ENCODE results near the gene DNAH6. TPM values are rescaled to one million over a fixed set of nuclear protein-coding genes. Genes with fewer than 3 reads are reported as not detected.
A peak's percentile ranks its signal among the peaks of the same experiment; 100 is the strongest.

The DNAH6 gene
- total RNA-seq, 1 experiment from 2014 or later = 0.02 TPM

DNA sequence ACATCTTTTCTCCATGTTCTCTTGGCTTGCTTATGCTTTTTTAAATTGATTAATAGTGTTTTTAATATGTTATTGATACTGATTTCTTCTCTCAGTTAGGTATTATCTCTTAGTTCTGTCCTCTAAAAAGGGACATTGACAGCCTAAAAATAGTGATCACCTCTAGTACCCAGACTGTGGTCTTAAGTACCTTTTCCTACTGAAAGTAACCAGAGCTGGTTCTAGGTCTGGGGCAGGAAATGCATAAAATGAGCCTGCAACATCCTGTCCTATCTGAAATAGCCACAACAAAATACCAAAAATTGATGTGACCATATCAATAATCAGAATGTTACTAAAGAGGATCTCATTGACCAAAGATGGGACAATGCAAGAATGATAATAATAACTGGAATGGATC lies 113.3 kb downstream of the DNAH6 start:
- DNase-seq (ENCODE audit: low spot score) = no peak

DNA sequence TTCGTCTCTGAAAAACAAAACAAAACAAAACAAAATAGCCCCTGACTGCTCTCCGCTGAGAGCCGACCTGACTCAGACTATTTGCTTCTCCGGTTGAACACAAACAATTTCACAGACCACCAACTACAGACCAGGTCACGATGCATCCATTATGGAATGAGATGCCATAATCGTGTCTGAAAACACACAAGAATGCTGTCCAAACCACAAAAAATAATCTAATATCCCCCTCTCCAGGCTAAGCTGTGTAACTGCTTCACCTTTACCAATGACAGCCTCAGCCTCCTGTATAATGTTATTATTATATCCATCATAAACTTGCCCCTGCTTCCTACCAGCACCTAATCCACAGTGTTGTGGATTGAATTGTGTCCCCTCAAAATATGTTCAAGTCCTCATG lies 114.7 kb downstream of the DNAH6 start:
- DNase-seq (ENCODE audit: low spot score) = peak; percentile 57

- no peak for DNase-seq (ENCODE audit: low spot score)
These were observed 115.7 kb downstream of the DNAH6 start for GRCh38 chr2:84631985-84632384.

GRCh38 chr2:84636080-84636971 lies 120.0 kb downstream of the DNAH6 start:
- no peak for DNase-seq (ENCODE audit: low spot score)

GRCh38 chr2:84639751-84640150 lies 123.5 kb downstream of the DNAH6 start:
- no peak for DNase-seq (ENCODE audit: low spot score)

GRCh38 chr2:84640411-84640810 lies 124.1 kb downstream of the DNAH6 start:
- no peak for DNase-seq (ENCODE audit: low spot score)

DNA sequence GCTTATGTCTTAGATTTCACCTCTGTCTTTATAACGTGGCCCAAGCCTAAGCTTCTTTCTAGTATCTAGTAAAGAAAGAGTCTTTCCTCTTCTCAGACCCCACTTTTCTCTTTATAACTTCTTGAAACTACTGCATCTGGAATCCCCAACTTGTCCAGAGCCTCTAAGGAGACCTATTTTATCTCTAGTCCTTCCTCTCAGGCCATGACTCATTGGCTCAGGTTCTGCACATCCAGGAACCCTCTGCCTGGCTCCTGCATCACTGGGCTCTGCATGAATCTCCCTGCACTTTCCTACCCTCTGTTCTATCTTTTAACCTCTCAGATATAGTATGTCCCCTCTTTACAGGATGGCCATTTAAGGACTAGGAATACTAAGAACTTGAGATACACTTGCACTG lies 124.7 kb downstream of the DNAH6 start:
- no peak for DNase-seq (ENCODE audit: low spot score)

- DNase-seq (ENCODE audit: low spot score) = no peak
These were observed 127.7 kb downstream of the DNAH6 start for GRCh38 chr2:84643991-84644390.

- no peak for DNase-seq (ENCODE audit: low spot score)
These were observed 130.2 kb downstream of the DNAH6 start for GRCh38 chr2:84646514-84646913.

DNA sequence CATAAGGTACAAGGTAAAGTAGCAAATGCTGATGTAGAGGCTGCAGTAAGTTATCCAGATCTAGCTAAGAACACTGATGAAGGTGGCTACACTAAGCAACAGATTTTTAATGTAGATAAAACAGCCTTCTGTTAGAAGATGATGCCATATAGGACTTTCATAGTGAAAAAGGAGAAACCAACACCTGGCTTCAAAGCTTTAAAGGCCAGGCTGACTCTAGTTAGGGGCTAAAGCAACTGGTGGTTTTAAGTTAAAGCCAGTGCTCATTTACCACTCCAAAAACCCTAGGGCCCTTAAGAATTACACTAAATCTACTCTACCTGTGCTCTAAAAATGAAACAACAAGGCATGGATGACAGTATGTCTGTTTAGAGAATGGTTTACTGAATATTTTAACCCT lies 131.0 kb downstream of the DNAH6 start:
- DNase-seq (ENCODE audit: low spot score) = no peak

DNA sequence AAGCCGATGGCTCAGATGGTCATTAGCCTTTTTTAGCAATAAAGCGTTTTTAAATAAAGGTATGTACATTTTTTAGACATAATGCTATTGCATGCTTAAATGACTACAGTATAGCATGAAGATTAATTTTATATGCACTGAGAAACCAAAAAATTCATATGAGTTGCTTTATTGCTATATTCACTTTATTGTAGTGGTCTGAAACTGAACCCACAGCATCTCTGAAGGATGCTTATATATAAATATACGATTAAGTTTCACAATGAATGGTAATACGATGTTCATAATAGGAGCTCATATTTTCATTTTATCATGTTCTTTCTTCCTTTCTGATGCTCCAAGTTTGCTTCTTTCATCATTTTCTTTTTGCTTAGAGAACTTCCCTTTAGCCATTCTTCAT lies 132.8 kb downstream of the DNAH6 start:
- DNase-seq (ENCODE audit: low spot score) = no peak

DNA sequence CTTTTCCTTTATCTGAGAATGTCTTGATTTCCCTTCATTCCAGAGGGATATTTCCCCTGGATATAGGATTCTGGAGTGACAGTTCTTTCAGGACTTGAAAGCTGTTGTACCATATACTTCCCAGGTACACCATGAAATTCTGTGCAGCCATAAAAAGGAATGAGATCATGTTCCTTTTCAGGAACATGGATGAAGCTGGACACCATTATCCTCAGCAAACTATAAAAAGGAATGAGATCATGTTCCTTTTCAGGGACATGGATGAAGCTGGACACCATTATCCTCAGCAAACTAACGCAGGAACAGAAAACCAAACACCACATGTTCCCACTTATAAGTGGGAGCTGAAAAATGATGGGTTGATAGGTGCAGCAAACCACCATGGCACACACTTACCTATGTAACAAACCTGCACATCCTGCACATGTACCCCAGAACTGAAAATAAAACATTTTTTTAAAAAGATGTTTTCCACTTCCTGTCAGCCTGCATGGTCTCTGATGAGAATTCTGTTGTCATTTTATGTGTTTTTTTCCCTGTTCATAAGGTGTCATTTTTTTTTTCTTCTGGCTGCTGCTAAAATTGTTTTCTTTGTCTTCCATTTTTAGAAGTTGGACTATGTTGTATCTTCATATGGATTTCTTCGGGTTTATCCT lies 133.3 kb downstream of the DNAH6 start:
- no peak for DNase-seq (ENCODE audit: low spot score)

DNA sequence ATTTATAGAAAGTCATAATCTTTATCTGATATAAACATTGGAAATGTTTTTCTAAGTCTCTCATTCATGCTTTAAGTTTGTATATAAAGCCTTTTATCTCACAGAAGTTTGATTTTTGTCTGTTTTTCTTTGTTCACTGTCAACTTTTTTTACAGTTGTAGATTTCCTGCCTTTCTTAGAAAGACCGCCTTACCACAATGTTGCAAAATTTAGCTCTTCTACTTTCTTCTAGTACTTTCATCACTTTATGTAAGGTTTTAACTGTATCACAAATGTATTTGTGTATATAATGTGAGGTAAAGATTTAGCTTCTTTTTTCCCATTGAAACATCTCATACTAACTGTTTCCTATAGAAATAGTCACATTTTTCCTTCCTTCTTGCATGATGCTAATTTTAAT lies 136.1 kb downstream of the DNAH6 start:
- no peak for DNase-seq (ENCODE audit: low spot score)

DNA sequence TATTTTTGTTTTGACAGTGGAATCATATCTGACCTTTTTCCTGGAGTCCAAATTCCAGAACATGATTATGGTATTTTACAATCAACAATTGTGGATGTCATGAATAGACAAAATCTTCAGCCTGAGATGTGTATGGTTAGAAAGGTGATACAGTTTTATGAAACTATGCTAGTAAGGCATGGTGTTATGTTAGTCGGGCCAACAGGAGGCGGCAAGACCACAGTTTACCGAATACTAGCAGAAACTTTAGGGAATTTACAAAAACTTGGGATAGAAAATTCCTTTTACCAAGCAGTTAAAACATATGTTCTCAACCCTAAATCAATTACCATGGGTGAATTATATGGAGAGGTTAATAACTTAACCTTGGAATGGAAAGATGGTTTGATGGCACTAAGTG lies 137.0 kb downstream of the DNAH6 start:
- no peak for DNase-seq (ENCODE audit: low spot score)

GRCh38 chr2:84654414-84654813 lies 138.1 kb downstream of the DNAH6 start:
- no peak for DNase-seq (ENCODE audit: low spot score)

DNA sequence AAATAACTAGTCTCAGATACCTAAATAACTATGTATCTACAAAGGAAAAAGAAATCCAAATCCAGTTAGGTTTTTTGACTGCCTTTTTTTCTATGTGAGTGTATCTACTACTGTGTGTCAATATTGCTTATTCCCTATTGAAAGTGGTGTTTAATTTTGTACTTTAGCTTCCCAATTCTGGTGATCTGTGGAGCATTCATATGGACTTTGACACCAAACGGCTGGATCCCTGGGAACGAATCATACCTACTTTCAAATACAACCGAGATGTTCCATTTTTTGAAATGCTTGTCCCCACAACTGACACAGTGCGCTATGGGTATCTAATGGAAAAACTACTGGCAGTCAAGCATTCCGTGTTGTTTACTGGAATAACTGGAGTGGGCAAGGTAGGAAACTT lies 152.8 kb downstream of the DNAH6 start:
- no peak for DNase-seq (ENCODE audit: low spot score)

DNA sequence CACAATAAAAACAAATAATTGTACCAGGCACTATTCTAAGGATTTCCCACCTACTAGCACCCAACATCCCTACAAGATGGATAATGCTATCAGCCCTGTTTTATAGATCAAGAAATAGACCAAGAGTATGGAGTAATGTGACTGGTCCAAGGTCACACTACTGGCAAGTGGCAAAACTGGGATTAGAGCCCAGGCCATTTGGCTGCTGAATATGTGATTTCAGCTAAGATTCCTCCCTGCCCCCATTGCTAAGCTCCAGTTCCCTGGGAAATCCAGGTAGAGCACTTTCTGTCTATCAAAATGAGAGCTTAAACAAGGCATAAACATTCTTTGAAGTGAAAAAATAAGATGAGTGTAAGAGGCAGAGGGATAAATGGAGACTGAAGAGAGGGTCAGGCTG lies 157.8 kb downstream of the DNAH6 start:
- DNase-seq (ENCODE audit: low spot score) = no peak

- no peak for DNase-seq (ENCODE audit: low spot score)
These were observed 158.3 kb downstream of the DNAH6 start for GRCh38 chr2:84674586-84674985.

GRCh38 chr2:84676295-84676694 lies 160.0 kb downstream of the DNAH6 start:
- DNase-seq (ENCODE audit: low spot score) = peak; percentile 68

DNA sequence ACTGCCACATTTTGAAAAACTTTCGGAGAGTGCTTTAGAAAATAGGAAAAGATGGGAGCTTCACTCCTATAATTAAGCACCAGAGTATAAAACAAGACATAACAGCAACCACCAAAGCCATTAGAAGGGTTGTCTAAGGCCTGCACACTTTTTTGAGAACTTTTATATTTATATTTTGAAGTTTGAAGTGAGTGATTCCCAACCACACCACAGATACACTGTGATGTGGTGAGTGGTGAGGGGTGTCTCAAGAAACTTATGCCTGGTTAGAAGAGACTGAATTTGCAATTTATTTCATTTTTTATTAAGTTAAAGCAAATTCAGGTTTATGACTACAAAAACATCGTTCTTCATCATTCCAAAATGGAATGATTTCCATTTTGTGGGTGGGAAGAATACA lies 161.9 kb downstream of the DNAH6 start:
- DNase-seq (ENCODE audit: low spot score) = no peak

DNA sequence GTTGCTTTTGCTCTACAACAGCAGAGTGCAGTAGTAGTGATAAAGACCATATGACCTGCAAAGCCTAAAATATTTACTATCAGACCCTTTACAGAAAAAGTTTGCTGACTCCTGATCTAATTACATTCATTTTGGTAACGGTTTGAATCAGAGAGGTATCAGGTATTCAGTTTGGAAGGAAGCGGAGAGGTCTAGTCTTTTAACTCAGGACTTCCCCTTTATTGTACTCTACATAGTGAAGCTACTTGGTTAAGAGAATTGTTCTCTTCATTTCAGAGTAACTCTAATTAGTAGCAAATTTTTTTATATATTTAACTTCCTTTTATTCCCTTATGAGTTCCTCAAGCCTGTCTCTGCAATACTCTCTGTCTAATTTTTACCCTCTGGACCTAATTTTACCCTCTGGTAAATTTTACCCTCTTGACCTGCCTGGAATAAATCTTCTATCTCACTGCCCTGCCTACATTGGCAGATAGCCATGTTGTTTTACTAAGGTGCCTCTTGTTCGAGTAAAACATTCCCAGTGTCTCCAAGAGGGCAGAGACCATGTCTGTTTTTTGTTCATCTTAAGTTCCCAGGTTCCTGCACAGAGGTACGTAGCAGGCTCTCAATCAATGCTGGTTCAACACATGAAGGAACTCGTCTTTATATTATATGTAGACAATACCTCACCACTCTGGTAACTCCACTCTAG lies 170.6 kb downstream of the DNAH6 start:
- no peak for DNase-seq (ENCODE audit: low spot score)

DNA sequence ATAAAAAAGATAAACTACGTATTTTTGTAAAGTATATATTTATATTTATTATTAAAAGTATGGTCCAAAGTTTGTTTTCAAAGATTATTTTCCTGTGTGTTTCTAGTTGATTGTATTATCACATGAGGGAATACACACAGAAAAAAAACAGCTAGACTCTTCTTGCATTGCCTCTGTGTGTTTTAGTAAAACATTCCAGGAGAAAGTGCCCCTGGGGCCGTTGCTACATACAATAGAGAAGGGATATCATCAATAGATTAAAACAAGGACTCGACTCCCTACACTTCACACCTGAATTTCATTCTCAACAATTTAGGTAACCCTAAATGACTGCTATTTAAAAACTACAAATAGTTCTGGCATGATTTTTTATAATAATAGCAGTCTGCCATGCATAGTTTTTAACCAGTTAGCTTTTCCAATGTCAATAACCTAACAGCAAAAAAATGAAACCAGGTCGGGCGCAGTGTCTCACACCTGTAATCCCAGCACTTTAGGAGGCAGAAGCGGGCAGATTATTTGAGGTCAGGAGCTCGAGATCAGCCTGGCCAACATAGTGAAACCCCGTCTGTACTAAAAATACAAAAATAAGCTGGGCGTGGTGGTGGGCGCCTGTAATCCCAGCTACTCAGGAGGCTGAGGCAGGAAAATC lies 171.3 kb downstream of the DNAH6 start:
- DNase-seq (ENCODE audit: low spot score) = no peak
